GM21515 (cell line): Measurements from ENCODE around the gene PAFAH2.

Experiments used
- ATAC-seq: cut with Tn5 transposase; IDR thresholded peaks from one replicate; pipeline ENCODE4 v1.9.1; 2021; ENCODE audit not compliant: unreplicated experiment

The PAFAH2 gene

DNA sequence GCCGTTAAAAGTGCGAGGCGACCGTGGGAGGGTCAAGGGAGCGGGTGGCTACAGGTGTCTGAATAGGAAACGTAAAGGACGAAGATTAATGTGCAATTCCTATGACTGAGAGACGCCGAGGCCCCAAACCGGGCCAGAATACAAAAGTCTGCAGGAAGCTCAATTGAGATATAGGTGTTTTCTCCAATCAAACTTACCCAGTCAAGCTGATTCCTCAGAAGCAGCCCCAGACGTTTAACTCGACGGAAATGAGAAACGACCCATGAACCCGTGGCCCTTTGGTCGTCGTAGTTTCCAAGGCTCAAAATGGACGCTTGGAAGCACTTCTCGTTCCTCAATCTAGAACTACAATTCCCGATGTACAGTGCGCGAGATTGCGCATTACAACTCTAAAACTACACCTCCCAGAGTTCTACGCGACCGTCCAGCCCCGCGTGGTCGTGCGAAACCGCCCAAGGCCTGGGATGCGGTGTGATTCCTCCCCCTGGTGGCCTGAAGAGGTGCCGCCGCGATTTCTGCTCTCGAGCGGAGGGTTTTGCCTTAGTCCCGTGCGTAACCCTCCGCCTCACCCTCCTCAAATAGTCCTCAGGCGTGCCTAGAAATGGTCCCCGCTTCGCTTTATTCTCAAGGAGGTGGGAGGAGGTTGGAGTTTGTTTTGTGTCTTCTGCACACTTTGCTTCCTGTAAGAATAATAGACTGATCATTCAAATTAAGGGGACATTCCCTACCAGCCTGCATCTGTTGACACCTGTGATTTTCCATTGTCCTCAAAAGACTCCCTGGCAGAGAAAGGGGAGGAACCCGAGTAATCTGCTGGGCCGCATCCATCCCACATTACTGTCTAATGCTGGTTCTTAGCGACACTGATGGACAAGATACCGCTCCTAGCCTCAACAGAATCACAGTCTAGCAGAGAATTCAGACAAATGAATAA lies at the start of gene PAFAH2:
PAFAH2 (minus strand) TSS at position 236 of the 934 bp plus-strand sequence. CDS start 7,247 bp downstream, outside the sequence.
- peak; percentile 93 for ATAC-seq

- no peak for ATAC-seq
Observed at GRCh38 chr1:26047278-26047874, 49.5 kb upstream of the PAFAH2 start.

GRCh38 chr1:26046246-26047095 lies 48.6 kb upstream of the PAFAH2 start:
- no peak for ATAC-seq

DNA sequence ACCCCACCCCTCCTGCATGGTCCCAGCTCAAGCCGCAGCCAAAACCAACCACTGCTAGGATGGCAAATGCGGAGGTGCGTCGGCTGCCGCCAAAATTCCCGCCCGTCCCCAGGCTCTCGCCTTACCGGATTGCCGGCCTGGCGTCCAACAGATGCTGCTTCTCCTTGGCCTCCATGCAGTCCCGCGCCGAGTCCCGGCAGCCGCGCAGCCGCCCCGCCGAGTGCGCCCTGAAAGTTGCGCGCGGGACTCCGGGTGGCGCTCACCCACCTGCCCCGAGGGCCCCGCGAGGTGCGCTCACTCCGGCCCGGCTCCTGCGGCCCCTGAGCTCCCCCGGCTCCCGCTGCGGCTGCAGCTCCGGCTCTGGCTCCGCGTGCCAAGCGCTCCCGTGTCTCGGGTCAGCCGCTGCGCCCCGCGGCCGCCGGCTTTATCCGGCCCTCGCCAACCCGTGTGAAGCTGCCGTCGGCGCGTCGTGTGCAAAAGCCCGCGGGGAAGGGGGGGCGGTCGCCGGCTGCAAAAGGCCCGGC lies 47.9 kb upstream of the PAFAH2 start, which contains the start of gene SLC30A2:
SLC30A2 (minus strand) TSS at position 397 of the 524 bp plus-strand sequence; CDS start at position 175, 222 bp downstream.
- ATAC-seq = no peak

DNA sequence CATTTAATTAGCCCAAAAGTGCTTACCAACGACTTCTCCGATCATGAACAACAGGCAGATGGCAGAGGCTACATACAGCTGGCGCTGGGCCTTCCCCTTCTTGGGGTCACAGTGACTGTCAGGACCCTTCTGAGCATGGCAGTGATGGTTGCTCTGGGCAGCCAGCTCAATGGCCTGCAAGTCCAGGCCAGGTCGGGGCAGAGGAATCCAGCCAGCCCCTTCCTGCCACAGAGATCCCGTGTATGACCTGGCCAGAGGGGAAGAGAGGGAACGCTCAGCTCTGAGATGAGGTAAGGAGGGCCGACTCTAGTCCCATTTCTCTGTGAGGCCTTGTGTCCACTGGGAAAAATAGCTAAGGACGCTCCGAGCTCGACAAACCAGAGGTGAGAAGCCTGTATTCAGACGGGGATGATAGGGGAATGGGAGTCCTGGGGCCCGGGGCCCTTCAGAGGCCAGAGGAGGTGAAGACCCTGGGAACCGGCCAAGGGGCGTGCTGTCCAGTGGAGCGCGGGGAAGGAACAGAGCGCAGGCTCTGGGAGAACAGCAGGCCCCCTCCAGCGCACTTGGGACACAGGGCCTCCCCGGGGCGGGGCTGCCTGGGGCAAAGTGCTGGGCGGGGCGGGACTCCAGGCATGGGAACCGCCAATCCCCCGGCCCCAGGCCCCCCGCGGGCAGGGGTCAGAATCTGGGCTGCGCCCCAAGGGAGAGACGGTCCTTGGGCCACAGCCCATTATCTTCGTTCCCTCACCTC lies 47.3 kb upstream of the PAFAH2 start:
- ATAC-seq = no peak

GRCh38 chr1:26044414-26044813 lies 46.6 kb upstream of the PAFAH2 start:
- no peak for ATAC-seq

GRCh38 chr1:26043765-26044164 lies 45.9 kb upstream of the PAFAH2 start:
- ATAC-seq = no peak

DNA sequence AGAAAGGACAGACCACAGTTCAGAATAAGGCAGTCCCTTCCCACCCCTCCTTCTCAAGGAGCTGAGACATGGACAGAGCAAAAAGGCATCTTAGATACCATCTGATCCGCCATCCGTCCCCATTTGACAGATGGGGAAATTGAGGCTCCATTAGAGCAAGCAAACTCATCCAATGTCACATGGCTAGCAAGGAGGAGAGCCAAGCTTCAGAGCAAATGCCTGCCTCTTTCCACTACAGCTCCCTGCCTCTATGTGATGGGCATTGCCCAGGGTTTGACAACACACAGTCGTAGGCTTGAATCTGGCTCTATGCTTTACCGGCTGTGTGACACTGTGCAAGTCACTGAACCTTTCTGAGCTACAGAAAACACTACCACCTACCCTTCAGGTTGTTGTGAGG lies 44.1 kb upstream of the PAFAH2 start:
- no peak for ATAC-seq

- ATAC-seq = no peak
Observed at GRCh38 chr1:26041401-26041800, 43.5 kb upstream of the PAFAH2 start.

GRCh38 chr1:26038904-26039303 lies 41.0 kb upstream of the PAFAH2 start:
- ATAC-seq = no peak

GRCh38 chr1:26038477-26038876 lies 40.6 kb upstream of the PAFAH2 start:
- ATAC-seq = no peak

DNA sequence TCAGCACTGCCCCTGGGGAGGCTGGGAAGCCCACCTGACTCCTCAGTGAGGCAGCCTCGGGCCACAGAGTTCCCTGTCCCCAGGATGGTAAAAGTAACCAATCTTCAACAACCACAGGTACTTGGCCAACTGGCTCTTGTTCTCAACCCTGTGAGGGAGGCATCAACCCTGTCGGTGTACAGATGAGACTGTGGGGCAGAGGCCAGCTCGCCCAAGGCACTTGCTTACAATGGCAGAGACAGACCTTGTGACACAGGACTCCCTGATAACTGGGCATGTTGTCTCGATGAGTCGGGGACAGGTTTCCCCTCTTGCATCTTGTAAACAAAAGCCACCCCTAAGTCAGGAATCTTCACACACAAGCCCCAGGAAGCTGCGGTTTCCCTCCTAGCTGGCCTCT lies 40.0 kb upstream of the PAFAH2 start:
- ATAC-seq = no peak

DNA sequence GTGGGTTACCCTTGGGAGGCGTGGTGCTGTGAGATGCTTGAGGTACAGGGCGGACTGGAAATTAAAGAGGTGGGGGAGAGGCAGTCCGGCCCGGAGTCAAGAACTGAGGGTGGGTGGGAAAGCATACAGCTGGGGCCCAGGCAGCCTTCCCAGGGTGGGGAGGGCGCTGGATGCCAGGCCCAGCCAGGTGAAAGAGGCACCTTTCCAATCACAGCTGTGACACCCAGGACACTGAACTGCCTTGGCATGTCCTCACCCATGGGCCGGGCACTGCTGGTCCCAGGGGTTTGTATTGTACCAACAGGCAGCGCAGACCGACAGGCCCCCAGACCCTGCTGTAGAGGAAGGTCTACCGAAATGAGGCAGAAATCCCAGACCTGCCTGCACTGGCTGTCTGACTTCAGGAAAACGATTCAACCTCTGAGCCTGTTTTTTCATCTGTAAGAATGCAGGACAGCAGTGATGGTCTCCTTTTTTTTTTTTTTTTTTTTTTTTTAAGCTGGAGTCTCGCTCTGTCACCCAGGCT lies 39.0 kb upstream of the PAFAH2 start:
- ATAC-seq = no peak

DNA sequence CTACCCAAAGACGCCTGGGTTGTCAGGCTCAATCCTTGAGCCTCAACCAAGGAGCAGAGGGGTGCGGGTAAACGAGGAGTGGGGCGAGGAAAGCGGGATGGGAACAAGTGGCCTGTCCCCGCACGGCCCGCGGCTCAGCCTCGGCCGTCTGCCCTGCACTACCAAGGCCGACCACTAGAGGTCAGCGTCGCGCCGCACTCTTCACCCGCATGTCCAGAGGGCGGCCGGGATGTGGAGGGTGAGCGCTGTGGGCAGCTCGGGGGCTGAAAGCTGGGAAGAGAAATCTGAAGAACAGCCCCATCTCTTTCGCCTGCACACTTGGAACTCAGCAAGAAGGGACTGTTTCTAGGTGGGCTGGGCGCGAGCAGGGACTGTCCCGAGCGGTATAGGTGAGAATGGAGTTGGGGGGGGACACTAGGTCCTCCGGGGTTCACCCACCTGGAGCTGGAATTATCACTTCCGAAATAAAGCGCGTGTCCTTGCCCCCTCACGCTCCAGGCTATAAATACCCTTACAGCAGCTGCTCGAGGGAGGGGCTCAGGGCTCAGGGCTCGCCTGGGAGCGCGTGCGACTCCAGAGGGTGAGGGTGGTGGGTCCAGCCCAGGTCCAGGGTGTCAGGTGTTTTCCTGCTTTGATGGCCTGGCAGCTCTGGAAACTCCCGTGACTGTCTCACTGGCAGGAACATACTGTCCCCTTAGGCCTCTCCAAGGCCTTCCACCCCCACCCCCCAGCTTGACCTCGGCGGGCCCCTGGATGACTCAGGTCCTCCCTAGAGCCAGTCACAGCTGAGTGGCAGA lies 38.3 kb upstream of the PAFAH2 start:
- peak; percentile 64 for ATAC-seq

DNA sequence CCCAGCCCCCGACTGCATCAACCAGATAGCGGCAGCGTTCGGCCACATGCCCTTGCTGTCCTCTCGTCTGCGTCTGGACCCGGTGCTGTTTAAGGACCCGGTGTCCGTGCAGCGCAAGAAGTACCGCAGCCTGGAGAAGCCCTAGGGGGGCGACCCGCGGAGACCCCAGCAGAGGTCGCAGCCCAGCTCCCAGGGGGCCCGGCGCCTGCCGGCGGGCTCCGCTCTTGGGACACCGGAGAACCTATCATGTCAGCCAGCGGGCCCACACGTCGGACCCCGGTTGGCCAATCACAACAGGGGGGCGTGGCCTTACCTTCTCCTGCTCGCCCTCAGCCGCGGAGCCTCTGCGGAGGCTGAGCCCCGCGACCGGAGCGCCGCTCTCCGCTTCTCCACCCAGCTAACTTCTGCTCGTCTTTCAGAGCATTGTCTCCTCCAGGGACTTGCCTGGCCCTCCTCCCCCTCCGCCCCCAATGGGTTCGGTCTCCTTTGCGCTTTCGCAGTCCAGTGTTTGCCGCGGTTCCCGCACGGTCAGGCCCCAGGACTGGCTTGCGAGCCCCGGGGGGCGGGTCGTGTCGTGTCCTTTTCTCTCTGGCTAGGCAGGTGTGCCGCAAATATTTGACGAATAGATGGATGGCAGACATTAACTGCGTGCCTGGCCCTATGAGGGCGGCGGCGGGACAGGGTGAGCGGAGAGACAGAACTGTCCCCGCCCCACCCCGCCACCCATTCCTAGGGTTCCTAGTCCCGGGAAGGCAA lies 37.5 kb upstream of the PAFAH2 start:
- ATAC-seq = peak; percentile 77

- no peak for ATAC-seq
Observed at GRCh38 chr1:26034504-26035202, 36.8 kb upstream of the PAFAH2 start.

- no peak for ATAC-seq
Observed at GRCh38 chr1:26032656-26033357, 34.9 kb upstream of the PAFAH2 start.
